GM18499 (cell line): Measurements from ENCODE around the gene SPECC1.
"Not testable (repeated sequence)": the region's sequence is repeated elsewhere in the genome, so short reads cannot be mapped to it uniquely, and the experiment has no call there.

ENCODE experiments used
- ATAC-seq: cut with Tn5 transposase; IDR thresholded peaks from one replicate; pipeline ENCODE4 v1.9.1; 2021; ENCODE audit warnings: moderate number of reproducible peaks; ENCODE audit not compliant: insufficient read depth, unreplicated experiment

SPECC1 gene

DNA sequence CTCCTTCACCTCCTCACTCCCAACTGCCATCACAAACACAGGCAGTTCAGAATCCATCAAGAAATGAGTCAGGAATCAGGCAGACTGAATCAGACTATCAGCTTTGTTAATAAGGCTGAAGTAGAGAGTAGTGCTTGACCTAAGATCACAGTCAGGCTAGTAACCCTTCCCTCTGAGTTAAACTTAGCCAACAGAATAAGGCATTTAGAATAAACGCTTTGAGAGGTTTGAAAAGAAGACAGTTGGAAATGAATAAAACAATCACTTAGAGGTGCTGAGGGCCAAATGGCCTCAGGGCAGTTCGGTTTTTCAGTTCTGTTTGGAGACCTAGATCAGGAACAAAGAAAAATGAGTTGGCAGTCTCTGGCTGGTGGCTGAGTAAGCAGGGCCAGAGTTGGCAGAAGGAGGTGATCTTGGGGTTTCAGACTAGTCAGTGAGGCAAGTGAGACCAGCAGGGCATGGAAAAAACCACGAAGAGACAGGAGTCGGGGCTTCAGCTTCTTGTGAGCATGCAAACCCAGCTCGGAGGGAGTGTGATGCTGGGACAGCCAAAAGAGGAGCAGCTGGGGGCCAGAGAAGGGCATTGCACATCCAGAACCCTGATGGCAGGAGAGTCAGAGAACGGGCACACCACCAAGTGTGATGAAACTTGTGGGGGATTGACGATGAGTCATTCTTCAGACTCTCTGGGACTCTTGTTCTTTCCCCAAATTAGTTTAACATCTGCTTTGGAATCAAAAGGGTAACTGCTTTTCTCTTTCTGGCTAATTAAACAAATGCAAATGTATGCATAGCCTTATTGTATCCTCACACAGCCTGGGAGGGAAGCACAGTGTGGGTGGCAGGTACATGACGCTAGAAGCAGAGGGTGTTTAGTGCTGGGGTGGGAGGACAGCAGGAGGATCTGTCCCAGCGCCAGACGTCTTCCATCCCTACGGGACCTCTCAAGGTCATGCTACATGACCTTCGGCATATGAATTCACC, 54.8 kb downstream of the SPECC1 start:
- no peak for ATAC-seq

DNA sequence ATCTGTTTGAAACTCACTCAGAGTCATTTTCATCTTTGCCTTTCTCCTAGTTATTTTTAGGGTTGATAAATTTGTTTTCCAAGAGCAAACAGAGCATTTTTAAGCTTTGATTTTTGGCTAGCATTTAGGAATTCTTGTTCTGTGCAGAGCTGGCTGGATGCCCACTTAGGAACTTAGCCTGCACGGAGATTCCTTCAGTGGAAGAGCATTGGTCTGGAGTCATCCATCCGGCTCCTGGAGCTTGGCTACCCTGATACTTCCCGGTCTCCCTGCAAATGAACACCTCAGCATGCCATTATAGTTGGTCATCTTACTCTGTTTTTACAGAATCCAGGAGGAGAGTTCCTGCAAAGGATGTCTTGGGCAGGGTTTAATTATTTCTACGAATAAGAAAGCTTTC, 57.1 kb downstream of the SPECC1 start:
- no peak for ATAC-seq

DNA sequence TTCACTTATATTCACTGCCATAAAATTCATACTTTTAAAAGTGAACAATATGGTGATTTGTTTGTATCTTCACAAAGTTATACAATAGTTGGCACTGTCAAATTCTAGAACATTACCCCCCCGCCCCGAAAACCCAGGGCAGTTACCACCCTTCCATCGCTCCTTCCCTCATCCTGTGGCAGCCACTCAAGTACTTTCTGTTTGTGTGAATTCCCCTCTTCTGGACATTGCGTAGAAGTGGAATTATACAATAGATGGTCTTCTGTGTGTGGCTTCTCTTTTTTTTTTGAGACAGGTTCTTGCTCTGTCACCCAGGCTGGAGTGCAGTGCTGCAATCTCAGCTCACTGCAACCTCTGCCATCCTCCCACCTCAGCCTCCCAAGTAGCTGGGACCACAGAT, 58.6 kb downstream of the SPECC1 start:
- ATAC-seq: no peak

DNA sequence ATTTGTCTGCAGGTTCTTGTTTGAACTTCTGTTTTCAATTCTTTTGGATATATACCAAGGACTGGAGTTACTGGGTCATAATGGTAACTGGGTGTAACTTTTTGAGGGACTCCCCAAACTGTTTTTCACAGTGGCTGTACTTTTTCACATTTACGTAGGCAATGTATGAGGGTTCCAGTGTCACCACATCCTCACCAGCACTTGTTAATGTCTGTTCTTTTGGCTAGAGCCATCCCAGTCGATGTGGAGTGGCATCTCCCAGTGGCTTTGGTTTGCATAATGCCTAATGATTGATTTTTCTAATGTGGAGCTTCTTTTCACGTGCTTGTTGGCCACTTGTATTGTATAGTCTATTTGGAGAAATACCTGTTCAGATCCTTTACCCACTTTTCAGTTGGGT, 59.3 kb downstream of the SPECC1 start:
- ATAC-seq: no peak

DNA sequence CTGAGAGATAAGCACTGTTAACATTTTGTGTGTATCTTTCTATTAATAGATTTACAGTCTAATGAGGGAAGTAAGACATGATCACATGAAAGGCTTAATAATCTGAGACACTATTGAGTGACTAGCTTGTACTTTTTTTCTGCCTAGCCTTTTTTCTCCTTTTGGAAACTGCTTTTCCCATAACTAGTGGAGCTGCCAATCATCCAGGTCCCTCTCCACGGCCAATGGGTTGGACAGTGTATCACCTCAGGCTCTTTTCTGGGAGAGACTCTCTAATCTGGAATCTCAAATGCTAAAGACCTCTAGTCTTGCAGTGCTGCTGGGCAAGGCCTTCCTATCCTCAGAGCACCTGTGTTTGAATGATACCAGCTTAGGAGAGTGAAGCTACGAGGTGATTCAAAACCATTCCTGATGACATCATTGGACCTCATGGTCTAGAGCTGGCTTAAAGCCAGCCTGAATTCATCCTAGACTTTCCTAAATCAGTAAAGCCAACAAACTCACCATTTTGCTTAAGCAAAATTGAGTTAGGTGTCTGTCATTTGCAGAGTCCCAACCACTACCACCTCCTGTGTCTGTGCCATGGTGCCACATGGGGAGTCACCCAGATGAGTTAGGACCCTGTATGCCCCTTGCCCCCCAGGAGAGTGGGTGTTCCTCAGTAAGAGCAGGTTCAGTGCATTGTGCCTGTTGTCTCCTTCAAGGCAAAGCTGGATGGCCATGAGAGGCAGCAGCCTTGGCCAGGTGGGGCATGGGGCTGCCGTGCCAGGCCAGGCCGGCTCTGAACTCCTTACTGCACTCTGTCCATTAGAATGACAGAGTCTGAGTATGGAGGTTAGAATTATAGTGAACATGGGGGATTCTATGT, 62.9 kb downstream of the SPECC1 start:
- ATAC-seq: no peak

DNA sequence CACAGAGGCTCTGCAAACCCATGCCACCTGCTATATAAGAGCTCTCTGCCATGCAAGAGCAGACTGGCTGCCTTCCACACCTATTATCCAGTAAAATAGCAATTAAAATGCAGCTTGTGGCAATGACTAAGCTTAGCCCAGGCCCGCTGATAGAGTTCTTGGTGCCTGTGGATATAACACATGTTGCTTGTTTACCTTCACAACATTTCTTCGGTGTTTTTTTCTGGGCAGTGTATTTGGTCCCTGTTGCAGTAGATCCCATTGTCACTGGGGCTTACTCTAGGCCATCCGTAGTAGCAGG, 63.5 kb downstream of the SPECC1 start:
- ATAC-seq: no peak

DNA sequence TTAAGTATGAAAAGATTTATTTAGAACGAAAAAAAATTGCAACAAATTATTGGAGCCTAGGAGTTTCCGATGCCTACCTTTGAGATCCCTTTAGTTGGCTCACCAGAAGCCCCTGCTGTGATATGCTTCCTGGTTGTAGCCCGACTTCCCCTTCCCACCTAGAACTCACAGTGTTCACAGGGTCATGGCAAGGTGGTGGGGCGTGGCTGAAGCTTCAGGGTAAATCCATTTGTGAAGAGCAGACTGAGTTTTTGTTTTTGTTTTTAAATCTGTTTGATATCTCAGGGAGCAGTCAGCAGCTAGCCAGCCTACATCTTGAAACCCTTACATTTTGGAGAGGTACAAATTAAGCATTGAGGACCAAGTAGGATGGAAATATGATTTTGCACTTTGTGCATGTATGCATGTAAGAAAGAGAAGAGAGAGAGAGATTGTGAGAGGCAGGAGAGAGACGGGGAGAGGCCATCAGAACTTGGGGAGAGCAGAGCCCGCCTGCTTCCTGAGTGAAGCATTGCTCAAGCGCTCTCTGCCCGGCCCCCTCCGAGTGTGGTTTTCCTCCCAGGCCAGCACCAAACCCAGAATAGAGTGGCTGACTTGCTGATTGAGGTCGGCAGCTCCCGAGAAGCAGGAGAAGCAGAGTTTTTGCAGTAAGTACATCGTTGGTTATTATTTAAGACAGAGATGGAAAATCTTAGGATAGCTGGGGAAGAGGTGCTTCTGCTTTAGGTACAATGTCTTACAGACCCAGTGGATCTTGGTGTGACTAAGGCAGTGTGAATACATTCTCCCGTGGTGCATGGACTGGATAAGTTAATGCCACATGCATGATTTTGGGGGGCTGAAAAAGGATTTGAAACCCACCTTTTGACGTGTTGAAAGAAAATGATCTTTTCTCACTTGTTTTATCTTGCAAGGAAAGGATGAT, 64.2 kb downstream of the SPECC1 start:
- no peak for ATAC-seq

DNA sequence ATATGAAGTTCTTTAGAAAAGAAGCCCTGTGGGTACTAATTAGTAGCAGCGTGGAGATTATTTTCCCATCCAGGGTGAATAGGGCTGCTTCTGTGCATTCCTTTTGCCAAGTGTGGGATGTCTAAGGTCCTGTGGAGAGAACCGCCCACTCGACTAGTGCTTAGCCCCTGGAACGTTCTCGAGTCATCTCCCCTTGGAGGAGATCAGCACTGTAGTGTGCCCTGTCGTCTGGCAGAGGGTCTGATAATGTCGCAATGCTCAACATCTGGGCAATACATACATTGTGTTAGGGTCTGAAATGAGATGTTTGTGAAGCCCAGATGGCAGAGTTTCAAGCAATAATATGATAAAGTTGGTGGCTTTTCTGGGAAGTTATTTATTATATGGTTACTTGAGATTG, 64.8 kb downstream of the SPECC1 start:
- ATAC-seq: no peak

DNA sequence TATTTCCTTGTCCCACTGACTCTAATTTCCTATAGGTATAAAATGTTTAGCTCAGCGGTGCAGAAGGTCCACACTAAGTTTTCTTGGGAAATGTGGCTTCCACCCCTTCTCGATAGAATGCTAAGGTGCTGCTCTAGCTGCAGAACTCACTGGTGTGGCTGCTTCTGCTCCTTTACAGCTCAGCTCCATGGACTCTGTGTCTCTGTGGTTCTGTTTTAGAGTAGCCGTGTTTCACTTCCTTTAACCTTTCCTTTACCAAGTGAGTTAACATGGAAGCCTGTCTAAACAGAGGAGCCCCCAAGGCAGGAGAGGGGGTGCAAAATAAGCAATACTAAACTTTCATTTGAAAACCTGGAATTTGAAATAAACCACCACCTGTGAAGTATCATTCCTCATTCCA, 65.3 kb downstream of the SPECC1 start:
- ATAC-seq: no peak

DNA sequence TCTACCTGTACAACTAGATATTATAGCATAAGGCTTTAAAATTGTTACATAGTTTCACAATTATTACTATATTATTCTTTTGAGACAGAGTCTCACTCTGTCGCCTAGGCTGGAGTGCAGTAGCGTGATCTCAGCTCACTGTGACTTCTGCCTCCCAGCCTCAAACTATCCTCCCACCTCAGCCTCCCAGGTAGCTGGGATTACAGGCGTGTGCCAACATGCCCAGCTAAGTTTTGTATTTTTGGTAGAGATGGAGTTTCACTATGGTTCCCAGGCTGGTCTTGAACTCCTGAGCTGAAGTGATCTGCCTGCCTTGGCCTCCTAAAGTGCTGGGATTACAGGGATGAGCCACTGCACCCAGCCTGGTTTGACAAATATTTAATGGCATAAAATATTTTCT, 67.0 kb downstream of the SPECC1 start:
- ATAC-seq: not testable (repeated sequence)

DNA sequence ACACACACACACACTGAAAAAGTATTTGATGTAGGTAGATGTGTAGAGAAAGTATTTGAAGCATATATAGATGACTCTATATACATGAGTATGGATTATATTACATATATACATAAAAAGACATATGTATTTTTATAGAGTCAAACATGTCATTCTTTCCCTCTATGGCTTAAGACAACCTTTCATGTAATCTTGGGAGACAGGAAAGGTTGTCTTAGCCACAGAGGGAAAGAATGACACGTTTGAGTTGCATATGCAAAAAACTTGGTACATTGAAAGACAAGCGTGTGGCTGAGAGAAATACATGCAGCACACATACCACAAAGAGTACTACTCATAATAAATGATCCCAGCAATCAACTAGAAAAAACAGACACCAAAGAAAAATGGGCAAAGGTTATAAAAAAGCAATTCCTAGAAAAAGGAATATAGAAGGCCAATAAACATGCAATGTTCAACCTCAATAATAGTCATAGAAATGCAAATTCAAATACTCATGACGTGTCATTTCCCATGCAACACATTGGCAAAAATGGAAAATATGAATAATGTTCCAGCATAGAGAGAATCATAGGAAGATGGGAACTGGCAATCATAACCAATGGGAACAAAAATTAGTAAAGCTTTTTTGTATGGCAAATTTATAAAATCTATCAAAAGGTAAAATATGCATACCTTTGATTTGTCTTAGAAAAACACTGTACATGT, 69.0 kb downstream of the SPECC1 start:
- ATAC-seq: no peak

DNA sequence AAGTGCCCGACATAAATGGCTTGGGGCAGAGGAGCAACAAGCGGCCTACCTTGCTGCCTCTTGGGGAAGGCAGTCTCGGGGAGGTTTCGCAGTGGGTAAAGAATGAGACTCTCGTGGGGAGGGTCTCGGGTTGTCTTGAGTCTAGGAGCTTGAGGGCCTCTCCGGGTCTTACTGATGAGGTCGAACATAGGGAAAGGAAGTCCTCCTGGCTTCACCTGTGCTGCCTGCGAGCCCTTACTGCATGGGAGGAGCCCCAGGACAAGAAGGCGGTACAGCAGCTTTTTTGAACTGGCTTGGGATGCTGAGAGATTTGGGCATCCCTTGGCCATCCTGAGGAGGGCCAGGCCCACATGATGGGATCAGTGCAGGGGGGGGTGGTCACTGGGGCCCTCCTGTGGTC, 71.4 kb downstream of the SPECC1 start:
- no peak for ATAC-seq

DNA sequence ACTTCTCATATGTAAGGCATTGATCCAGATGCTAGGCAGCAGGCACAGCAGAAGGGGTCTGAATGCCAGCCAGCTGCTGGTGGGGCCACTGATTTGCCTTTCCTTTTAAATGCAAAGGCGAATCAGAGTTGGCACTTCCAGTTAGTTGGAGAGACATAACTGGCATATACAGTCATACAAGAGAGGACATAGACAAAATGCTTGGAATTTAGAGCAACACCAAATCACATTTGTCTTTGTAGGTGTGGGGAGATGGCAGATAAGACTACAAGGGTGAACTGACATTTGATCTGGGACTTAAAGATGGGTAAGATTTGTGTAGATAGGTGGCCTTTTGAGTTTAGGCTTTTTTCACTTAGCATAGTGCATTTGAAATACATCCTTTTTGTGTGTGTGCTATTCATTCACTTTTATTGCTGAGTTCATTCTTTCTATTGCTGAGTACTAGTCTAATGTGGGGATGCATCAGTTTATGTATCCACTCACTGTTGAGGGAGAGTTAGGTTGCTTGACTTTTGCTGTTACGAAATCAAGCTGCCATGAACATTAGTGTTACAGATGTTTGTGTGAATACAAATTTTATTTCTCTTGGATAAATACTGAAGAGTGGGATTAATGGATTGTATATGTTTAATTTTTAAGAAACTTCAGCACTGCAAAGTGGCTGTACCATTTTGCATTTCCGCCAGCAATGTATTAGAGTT, 74.1 kb downstream of the SPECC1 start:
- ATAC-seq: no peak

DNA sequence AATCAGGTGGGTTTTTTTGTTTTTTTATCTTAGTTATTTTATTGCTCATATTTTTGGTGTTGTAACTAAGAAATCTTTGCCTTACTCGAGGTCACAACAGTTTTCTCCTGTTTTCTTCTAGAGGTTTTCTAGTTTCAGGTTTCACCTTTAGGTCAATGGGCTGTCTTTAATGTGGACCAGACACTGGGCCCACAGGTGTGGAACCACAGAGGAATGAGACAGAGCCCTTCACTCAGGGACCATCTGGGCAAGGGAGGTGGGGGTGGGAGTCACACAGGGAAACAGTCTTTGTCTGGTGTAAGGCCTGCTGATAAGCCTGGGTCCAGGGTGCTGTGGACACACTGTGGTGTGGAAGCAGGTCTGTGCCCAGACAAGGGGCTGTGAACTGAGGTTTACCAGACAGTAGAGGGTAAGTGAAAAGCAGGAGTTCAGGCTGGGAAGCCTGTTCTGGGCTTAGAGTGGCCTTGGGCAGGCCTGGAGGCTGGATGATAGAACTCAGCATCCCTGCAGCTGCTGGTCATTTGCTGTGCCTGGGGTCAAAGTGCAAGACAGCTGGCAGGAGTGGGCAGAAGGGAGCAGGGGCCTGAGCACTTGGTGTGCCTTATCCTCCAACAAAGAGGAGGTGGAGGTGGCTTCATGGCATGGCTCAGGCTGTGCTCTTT, 75.6 kb downstream of the SPECC1 start:
- ATAC-seq: no peak

DNA sequence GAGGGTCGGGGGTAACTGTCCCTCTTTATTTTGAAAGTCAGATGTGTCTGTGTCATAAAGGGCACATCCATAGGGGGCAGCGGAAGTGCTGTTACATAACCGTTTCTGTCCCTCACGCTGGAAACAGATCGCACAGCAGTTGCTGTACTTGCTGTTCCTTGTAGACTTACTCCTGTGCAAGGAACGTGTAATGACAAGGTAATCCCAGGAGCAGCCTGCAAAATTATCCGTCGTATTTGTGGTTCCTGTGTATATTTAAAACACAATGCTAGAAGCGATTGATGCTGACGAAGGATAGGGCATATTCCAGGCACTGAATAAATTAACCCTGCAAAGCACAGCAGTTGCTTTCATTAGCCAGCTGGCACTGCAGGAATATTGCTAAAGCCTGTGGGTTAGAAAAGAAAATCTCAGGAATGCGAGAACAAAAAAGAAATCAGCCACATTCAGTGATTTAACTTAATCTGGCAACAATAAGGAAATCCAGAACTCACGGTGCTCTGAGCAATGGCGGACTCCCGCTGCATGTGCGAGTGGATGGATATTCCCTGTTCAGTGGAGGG, 76.2 kb downstream of the SPECC1 start:
- no peak for ATAC-seq

DNA sequence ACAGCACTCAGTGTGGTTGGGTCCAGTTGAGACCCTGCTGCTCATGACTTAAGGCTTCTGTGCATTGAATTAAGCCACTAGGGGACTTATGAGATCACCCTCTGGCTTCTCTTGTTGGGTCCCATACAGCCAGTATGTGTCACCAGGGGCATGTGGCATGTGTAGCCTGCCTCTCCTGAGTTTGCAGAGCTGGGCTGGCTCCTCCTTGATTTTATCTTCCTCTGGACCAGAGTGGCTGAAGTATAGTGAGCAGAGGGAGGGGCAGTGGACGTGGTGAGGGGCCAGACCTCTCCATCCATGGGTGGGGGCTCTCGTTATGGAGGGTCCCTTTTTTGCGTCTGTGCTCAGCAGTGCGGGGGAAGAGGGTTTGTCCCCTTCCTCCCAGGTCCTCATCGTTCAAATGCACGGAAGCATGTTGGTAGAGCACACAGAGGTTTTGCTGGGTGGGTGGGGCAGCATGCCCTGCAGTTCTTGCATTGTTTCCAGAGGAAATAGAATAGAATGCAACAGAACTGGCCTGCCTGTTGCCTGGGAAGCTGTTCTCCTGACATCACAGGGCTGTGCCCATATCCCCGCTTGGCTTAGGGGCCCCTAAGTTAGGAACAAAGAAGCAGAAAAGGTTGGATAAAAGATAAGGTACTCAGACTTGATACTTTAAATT, 77.4 kb downstream of the SPECC1 start:
- ATAC-seq: no peak

DNA sequence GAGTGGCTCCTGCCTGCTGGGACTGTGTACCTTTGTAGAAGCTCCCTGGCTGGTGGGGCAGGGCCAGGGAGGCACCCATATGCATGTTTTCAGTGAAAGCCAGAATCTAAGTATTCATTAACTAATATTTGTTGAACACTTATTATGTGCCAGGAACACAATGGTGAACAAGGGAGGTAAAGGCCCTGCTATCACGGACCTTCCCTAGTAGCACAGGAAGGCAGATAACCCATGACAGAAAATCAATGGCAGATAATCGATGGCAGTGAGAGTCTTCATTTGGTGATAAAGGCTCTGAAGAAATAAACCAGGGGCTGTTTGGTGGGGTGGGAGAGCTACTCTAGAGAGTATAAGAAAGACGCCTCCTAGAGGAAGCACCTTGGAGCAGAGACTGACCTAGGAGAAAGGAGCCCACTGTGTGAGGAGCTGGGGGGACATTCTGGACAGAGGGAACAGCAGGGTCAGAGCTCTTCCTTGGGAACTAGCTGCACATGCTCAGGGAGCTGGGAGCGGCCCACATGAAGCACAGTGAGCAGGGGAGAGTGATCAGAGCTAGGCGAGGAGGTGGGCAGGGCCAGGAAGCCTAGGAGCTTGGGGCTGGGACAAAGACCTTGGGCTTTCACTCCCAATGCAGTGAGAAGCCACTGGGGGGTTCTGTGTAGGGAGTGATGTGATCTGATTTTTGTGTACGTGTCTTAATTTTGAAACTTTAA, 78.5 kb downstream of the SPECC1 start:
- no peak for ATAC-seq
